Measurements from ENCODE around the gene TULP3.

GRCh38 chr12:2890001-2890387, 697 bp upstream of the TULP3 start:
- no peak for TF ChIP-seq CTCF (IDR thresholded peaks at IDR 0.05)
- TF ChIP-seq POLR2A (IDR thresholded peaks at IDR 0.05) = no peak
